SKM-1 treated with dmso at 0.1 percent for 144 hours (cell line): ENCODE results near the gene TCF7L1.
A peak's percentile ranks its signal among the peaks of the same experiment; 100 is the strongest.

ENCODE experiments used
- DNase-seq: peaks from one replicate; lab custom pipeline; 2025; ENCODE audit not compliant: unreplicated experiment; lab: John Stamatoyannopoulos, UW

TCF7L1 gene

DNA sequence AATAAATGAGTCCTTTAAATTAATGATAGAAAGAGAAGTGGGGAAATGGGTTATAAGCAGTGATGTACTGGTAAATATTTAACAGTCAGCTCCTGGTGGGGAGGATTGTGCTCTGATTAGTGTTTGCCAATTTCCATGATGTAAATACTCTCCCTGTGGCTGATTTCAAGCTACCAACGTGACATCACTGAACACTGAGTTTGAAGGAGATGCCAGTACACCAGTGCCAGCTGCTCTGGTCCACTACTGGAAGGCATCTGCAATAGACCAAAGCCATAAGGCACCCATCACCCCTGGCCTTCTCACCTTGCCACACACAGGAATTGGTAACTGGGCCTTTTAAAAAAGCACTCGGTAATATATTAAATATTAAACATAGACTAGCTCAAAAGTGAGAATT is 116.9 kb downstream of the TCF7L1 start:
- no peak for DNase-seq

DNA sequence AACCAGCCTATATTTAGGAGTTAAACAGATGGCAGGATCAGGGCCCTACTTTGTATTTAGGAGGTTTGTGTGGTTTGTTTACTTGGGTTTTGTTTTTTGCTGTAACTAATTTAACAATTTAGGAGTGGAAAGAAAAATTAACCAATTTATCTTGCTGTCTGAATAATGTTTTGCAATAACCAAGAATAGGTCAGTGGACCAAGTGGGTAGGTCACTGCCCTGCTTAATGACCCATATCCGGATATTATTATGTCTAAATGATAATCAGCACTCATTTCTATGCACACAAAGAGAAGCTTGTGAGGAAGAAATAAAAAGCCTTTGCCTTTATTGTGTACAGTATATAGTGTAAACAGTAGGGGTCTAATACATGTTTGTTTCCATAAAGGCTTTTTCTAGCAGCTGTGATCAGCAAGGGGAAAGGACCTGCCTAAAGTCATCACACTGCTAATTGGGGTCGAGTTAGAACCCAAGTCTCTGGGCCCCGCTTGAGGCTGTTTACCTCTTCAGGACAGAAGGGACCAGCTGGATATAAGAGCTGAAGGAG is 118.0 kb downstream of the TCF7L1 start:
- no peak for DNase-seq

DNA sequence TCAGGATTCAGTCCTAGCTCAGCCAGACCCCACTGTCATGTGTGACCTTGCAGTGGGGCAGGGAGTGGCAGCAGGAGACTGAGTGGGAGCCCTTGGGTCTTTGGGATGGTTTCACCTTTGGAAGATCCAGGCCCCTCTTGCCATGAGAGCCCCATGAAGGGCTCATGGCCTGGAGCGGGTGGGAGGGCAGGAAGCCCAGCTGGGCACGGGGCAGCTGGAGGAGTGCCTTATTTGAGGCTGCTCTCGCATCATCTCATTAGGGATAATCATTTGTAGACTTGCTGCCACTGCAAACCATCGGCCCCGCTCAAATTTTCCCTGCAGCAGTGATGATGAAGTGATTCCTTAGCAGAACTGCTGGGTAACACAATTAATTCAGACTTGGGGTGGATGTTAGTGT is 120.7 kb downstream of the TCF7L1 start:
- DNase-seq: no peak

DNA sequence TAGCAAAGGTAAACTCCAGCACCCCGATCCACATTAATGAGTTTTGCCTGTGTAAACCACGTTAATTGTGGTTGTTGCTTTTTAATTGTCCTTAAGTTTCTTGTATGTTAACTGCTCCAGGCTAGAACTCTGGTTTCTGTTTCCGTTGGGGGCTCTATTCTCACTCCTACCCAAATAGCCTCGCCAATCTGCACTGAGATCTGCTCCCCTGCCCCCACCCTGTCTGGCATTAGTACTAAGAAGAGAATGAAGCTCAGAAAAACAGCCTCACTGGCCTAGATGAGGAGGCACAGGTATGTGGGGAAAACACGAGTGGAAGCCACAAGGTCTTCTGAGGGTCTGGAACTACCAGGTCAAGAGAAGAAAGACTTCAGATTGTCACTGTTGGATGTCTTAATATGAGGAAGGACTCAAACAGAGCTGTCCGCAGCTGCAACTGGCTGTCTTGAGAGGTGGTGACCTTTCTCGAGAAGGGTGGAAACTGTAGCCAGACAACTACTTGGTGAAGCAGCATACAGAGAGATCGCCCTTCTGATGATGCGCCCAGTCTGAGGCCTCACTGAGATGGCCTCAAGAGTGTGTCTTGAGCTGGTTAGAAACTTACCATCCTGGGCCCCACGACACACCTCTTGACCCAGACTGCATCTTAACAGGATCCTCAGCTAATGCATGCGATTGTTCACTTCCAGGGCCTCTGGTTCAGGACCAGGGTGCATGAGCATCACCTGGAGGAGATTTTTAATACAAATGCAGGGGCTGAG is 121.5 kb downstream of the TCF7L1 start:
- no peak for DNase-seq

DNA sequence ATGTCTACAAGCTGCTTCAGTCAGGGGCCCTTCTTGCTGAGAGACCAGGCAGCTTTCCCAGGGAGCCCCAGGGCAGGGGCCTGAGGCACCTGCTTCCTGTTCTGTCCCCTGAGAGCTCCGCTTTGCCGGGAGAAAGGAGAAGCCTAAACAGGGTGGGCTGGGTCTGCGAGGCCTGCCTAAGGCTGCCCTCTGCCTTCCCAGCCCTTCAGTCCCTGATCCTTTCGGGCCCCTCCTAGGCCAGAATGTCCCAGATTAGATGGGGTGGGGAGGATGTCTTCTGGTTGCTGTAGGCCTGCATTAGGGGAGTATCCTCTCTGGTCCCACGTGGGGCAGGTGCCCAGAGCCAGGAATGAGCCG is 122.2 kb downstream of the TCF7L1 start:
- no peak for DNase-seq

DNA sequence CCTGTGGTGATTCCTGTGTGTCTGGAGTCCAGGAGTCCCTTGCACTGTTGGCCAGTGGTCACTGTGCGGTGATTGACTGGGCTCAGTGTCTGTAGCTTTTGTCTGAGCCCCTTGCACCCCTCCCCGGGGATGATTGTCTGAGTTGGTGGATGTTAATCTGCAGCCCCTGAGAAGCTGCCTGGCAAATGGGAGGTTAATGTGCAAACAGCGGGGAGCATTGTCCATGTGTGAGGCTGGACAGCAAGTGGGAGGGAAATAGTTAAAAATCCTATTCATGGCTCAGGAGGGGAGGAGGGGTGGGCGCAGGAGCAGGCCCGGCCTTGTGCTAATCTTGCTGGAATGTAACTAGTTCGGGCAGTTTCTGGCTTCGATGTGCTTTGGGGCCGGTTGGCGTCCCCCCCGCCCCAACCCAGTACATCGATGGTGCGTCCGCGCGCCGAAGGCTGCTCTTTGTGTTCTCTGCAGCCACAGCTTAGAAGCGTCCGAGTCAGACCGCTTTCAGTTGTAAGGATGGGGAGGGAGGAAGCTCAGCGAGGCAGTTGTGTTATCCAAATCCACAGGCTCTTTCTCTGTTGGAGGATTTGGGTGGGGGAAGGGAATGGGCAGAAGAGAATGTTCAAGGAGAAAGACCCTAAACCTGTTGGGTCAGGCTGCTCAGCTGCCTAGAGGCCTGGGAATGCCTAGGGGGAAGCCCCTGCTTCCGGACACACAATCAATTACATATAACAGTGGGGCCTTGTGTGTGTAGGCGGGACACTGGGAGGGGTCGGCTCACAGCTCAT is 122.8 kb downstream of the TCF7L1 start:
- no peak for DNase-seq

DNA sequence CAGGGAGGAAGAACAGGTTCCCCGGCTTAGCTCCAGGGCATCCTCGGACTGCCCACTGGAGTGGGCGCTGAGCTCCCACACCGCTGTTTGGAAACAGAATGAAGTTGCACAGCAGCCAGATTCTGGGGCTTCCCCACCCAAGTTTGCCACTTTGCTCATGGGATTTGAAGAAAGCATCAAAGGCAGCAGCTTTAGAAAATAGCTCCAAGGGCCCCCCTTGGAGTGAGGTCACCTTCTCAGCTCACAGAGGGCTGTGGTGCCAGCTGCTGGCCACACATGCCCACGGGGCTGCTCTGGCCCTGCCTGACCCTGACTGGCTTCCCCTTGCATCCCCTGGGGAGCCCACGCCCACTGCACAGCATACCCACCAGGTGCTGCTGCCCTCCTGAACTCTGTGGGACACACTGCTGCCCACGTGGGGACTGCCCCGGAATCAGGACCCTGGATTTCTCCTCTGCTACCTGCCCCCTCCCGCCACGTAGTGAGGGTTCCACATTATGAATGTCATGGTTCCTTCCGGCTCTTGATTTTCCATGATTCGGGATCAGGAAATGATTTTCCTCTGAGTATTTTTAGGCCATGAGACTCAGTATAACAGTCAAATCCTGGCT is 124.3 kb downstream of the TCF7L1 start:
- no peak for DNase-seq

DNA sequence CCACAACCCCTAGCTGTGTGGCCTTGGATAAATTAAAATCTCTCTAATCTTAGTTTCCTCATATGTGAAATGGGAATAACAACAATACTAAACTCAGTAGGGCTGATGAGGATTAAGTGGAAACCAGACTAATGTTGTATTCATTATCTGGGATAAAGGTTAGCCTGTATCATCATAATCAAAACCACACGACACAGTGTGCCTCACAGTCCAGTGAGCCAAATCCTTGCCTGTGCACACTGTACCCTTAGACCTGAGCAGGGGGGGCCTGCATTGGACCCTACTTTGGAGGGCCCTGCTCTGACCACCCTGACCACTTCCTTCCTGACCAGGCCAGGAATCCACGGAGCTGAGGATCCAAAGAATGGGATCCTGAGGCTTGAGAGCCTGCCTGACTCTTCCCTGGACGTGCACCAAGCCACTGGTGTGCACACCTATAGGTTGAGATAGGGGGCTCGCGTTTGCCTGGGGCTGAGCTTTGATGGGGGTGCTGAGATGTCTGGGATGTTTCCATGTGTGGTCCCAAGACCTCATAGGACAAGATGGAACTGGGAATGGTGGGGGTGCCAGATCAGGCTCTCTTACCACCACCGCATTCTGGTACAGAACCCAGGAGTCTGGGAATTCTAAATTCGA is 124.9 kb downstream of the TCF7L1 start:
- DNase-seq: no peak

DNA sequence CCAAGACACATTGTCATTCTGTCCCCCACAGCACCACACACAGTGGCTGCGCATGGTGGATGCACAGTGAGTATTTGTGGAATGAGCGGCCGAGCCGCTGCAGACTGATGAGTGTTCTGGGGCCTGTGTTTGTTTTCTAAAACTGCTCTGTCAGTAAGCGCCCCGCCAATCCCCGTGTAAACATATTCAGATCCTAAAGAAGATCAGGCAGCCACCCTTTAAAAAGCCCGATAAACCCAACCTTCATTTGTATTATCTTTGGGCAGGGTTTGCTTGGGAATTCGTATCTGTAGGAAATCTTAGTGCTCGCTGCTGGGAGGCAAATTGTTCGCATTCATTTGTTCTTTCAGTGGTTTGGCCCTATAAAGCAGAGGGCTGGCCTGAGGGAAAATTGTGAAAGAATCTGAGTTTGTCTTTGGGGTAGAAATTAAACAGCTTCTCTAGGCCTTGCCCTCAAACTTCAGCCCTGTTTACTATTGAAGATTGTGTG is 126.0 kb downstream of the TCF7L1 start:
- DNase-seq: no peak

DNA sequence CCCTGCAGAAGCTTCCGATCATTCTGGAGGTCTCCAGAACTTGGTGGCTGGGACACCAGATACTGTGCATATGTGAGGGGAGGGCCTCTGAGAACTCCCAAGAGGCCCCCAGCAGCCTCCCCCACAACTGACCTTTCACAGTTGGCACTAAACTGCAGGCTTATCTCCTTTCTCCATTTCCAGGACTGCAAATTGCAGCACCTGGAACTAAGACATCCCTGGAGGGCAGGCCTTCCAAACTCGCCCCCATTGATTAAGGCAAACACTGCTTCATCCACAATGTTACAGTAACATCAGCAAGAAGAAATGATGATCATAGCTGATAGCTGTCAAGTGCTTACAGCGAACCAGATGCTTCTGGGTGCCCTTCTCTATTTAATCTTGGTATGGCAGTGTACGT is 126.7 kb downstream of the TCF7L1 start:
- no peak for DNase-seq

DNA sequence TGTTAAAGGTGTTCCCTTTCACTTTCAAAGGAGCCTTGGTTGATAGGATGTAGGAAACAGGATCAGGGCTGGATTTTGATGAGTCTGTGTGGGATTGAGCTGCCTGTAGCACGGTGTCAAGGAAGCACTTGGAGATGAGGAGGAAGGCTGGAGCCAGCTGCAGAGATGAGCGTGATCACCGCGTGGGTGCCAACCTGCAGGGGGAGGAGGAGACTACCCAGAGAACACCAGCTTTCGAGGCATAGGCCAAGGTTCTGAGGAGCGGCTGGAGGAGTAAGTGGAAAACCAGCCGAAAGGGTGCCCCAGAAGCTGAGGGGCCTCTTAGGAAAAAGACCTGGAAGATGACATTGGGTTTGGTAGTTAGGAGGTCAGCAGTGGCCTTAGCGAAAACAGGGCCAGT is 130.4 kb downstream of the TCF7L1 start:
- no peak for DNase-seq

DNA sequence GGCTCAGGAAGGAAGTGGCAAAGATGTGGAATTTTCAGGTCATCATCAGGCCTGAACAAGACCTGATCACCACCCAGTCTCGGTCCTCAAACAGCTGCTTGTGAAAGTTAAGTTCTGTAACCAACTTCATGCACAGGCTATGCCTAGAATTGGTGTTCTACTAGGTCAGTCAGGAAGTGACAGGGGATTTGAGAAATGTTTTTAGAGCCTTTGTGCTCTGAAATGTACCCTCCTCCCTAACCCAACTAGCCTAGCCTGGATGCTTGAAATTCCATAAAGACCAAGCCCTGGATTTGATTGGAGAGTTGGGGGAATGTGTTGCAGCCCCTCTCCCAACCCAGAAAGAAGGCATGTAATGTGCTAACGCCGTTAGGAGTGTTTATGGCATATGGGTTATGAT is 131.3 kb downstream of the TCF7L1 start:
- DNase-seq: no peak

DNA sequence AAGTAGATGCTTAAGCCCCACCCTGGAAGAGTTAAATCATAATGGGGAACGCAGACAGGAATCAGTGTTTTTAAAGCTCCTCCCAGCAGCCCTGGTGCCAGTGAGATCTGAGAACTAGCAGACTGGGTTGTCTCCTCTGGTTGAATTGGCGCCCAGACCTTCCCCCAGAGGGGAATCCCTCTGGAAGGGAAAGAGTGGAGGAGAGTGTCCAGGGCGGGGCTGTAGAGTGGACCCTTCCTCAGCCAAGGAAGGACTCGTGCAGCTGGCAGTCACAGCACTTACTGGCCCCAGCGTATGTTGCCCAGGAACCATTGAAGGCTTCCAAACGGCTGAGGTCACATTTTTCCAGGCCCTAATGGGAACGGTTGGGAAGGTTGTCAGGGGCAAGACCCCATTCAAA is 132.1 kb downstream of the TCF7L1 start:
- no peak for DNase-seq

DNA sequence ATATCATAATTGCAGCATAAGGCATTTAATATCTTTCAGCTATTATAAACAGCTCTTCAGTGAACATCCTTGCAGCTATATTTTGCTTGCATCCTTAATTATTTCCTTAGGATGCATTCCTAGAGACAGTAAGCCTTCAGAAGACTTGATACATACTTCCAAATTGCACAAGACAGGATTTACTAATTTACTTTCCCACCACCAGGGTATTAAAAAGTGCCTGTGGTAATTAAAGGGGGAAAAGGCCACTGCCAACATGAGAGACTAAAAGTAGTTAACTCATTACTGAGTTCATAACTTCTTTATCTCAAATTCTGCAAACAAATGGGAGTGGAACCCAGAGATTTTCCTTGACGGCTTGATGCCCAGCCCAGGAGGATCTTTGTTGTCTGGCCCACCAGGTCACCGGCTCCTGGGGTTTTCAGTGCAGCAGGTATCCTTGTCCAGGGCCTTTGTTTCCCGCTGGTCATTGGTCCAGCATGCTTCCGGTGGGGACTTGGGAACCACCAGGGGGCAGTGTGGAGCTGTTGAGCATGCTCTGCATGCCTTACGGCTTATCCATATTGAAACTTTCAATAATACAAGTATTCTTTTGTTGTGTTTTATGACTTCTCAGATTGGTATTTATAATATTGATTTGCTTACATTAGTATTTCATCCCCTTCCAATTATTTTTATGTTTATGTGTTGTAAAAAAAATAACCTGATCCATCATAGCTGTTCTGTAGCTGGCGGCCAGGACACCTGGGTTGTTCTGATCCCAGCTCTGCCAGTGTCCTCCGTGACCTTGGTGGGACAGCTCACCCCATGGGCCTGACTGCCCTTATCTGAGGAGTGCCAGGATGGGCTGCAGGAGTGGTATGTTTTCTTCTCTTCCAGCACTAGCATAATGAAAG is 133.2 kb downstream of the TCF7L1 start:
- DNase-seq: peak; percentile 27

DNA sequence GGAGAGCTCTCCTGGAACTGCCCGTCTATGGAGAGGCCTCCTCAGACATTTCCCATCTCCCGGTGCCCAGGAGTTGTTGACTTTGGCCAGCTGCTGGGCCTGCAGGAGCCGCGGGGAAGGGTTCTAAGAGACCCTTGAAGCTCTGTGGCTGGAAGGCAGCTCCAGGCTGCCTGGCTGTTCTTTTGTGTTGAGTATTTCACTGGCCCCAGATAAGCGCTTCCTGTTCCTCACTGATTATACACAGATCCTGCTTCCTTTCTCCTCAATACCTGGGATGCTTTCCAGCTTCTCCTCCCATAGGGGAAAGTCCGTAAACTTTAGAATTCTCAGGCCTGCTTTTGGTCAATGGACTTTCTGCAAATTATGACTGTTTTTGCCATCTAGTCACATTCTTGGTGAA is 136.8 kb downstream of the TCF7L1 start:
- no peak for DNase-seq

DNA sequence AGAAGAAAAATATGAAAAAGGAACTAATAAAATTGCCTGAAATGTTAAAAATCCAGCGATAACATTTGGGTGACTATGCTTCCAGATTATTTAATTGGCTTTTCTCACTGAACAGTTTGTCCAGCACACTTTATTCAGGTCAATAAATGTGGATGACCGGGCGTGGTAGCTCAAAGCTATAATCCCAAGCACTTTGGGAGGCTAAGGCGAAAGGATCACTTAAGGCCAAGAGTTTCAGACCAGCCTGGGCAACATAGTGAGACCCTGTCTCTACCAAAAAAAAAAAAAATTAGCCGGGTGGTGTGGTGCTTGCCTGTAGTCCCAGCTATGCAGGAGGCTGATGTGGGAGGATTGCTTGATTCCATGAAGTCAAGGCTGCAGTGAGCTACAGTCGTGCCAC is 139.2 kb downstream of the TCF7L1 start:
- DNase-seq: no peak

DNA sequence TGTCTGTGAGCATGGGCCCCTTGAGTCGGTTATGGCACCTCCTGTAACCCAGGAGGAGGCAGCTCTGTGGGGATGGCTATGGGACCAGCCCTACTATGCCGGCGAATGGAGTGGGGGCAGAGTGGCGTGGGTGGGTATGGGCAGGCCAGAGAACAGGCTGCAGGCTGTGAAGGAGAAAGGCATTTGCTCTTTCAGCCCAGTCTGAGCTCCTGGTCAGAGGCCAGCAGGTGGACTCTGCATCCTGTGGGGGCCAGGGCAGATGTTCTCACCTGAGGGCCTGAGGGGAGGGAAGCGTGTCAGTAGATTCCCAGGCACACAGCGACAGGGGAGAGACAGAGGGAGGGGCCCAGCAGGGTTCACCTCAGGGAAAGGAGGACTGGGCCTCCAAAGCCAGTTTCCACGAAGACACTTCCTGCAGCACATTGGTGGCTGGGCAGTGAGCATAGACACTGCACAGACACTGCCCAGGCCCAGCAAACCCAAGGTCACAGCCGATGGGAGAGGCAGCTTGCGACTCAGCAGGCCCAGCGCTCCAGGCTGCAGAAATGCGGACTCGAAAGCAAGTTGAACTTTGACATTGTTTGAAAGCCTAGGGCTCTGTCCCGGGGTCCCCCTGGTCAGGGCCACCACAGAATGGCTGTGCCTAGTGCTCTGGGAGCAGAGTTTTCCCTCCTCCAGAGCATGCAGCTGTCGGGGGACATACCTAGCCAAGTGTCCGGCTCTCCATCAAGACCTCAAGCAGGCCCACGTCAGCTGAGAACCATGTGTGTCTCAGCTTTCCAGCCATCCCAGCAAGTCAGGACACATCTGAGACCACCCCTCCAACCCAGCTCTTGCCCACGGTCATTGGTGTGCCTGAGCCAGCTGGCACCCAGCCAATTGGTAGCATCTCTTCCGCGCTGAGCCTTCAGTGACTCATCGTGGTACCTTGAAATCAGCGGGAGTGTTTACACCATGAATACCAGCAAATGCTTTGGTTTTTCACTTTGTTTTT is 140.8 kb downstream of the TCF7L1 start:
- no peak for DNase-seq

DNA sequence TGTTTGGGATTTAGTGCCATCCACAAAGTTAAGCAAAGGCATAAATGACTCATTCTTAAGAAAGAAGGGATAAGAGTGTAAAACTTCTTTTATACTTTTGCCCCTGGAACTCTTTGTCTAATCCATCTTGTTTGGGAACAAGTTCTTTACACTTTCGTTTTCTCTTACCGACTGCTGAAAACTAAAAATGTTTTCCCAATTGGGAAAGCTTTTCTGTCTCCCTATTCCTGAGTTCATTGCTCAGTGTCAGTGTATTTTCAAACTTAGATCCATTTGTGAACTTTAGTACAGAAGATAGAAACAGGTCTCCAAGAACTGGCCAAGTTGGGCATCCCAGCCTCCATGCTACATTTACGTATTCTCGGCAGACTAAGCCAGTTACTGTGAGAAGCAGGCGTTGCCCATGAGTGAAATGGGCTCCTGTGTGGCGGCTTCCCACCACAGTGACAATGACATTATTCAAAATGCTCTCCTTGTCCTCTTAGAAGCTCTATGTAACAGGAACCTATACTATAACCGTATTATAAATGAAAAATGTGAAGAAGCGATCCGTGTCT is 142.9 kb downstream of the TCF7L1 start:
- no peak for DNase-seq

DNA sequence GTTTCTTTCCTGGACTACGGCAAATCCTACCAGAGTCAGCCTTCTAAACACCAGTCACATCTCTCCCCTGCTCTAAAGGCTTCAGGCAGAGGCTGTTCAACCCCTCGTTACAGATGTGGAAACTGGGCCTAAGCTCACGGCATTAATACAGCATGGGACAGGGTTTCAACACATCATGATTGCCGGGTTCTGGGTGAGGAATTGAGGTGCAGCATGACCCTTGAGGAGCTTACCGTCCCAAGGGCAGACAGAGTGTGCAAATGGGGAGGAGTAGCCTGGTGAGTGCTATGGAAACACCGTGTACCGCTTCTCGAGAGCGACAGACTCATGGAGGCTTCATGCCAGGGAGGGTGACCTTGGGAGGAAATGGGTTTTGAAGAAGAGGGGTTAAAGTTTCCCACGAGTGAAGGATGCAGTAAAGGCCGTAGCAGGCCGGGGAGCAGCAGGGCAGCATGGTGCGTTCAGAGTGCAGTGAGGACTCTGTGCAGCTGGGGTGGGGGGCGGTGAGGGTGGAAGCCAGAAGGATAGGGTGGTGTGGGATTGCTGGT is 143.5 kb downstream of the TCF7L1 start:
- no peak for DNase-seq
